ENCODE measurements around the gene TENM4.

The TENM4 gene

GRCh38 chr11:78737891-78738290 lies 702.9 kb downstream of the TENM4 start:
- TF ChIP-seq CTCF (IDR thresholded peaks at IDR 0.05; ENCODE audit: insufficient read depth, low read length, missing control alignments), result no peak
- H3K4me3 ChIP-seq (ENCODE audit: low read depth, low read length), result no peak overlapping the region
- ChIA-PET POLR2A (no interaction called here), CTCF (interaction anchor here (0.9 to 2.0 kb wide), 2 partner anchors 35 to 92 kb away, joined by 3 to 7 read pairs; no protein-coding TSS in a partner anchor)
- peak; percentile 14 for DNase-seq (ENCODE audit: low read depth, low spot score)

DNA sequence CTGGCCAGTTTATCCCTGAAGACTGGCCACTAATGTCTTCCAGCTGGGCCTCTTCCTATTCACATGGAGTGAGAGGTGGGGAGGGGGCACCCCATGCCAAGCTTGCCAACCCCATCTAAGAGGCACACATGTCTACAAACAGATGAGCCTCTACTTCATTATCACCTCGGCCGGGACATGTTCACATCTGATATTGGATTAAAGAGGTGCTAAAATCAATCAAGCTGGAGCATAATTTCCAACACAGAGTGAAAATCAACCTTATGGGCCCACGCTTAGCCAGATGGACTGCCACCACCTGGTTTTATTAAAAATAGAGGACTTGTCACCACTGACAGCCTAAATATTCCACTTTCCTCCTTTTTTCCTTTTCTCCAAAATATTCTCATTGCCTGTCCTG lies 703.5 kb downstream of the TENM4 start:
- POLR2A ChIA-PET, result no interaction called here
- CTCF ChIA-PET, result interaction anchor here (0.6 to 2.0 kb wide), 6 partner anchors 14 to 157 kb away, joined by 3 to 7 read pairs (median 3); no protein-coding TSS in a partner anchor

DNA sequence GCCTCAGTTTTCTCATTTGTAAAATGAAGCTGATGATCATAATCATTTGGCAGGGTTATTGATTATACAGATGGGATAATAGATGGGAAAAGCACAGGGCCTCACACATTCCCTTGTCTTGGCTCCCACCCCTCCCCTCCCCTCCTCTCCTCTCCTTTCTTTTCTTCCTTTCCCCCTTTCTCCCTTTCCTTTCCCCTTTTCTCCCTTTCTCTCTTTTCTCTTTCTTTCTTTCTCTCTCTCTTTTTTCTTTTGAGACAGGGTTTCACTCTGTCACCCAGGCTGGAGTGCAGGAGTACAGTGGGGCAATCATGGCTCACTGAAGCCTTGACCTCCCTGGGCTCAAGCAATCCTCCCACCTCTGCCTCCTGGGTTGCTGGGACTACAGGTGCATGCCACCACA lies 705.1 kb downstream of the TENM4 start:
- POLR2A ChIA-PET, result no interaction called here
- H3K4me3 ChIP-seq (ENCODE audit: low read depth, low read length), result no peak overlapping the region
- no peak for DNase-seq (ENCODE audit: low read depth, low spot score)
- CTCF ChIA-PET, result interaction anchor here (1.4 to 1.6 kb wide), 3 partner anchors 18 to 90 kb away, joined by 3 to 4 read pairs (median 4); no protein-coding TSS in a partner anchor
- TF ChIP-seq CTCF (IDR thresholded peaks at IDR 0.05; ENCODE audit: insufficient read depth, low read length, missing control alignments), result no peak

More for the DNA sequence above, 703.5 kb downstream of the TENM4 start:
- no peak for DNase-seq (ENCODE audit: low read depth, low spot score)
- TF ChIP-seq CTCF (IDR thresholded peaks at IDR 0.05; ENCODE audit: insufficient read depth, low read length, missing control alignments), result no peak
- no peak overlapping the region for H3K4me3 ChIP-seq (ENCODE audit: low read depth, low read length)

GRCh38 chr11:78733031-78733430 lies 707.8 kb downstream of the TENM4 start:
- POLR2A ChIA-PET, result no interaction called here
- no peak for TF ChIP-seq CTCF (IDR thresholded peaks at IDR 0.05; ENCODE audit: insufficient read depth, low read length, missing control alignments)
- H3K4me3 ChIP-seq (ENCODE audit: low read depth, low read length), result no peak overlapping the region
- no peak for DNase-seq (ENCODE audit: low read depth, low spot score)
- CTCF ChIA-PET, result interaction anchor here (1.3 to 2.2 kb wide), 2 partner anchors 10 to 16 kb away, joined by 8 to 10 read pairs; no protein-coding TSS in a partner anchor

- POLR2A ChIA-PET, result no interaction called here
- CTCF ChIA-PET, result interaction anchor here (1.3 to 9.4 kb wide), 3 partner anchors 10 to 16 kb away, joined by 8 to 78 read pairs (median 10); no protein-coding TSS in a partner anchor
- no peak overlapping the region for H3K4me3 ChIP-seq (ENCODE audit: low read depth, low read length)
- TF ChIP-seq CTCF (IDR thresholded peaks at IDR 0.05; ENCODE audit: insufficient read depth, low read length, missing control alignments), result no peak
- no peak for DNase-seq (ENCODE audit: low read depth, low spot score)
Measured at GRCh38 chr11:78732246-78732645, 708.6 kb downstream of the TENM4 start.

- DNase-seq (ENCODE audit: low read depth, low spot score), result no peak
- H3K4me3 ChIP-seq (ENCODE audit: low read depth, low read length), result no peak overlapping the region
- ChIA-PET CTCF (interaction anchor here (1.3 to 9.4 kb wide), 2 partner anchors 15 to 369 kb away, joined by 3 to 78 read pairs; no protein-coding TSS in a partner anchor), POLR2A (no interaction called here)
- no peak for TF ChIP-seq CTCF (IDR thresholded peaks at IDR 0.05; ENCODE audit: insufficient read depth, low read length, missing control alignments)
Measured at GRCh38 chr11:78731027-78731426, 709.8 kb downstream of the TENM4 start.
